ENCODE data around the gene CIROP. TPM values are rescaled to one million over a fixed set of nuclear protein-coding genes. Genes with fewer than 3 reads are reported as not detected.

The CIROP gene
- total RNA-seq, 4 donors from 2014 or later, result 0.38 TPM; not detected in 3

- Histone ChIP-seq H3K4me1 (peaks cover 12 to 30% (median 14%) of the 10 kb centered on the region in 3 donors), H3K9me3 (no peaks in the 10 kb centered on the region), H3K36me3 (peaks cover 8 to 20% (median 15%) of the 10 kb centered on the region in 3 donors), H3K27me3 (no peaks in the 10 kb centered on the region), H3K27ac (no peak overlapping the region), H3K4me3 (no peak overlapping the region)
- intact Hi-C loops (cut with DNase I), result loop anchor here (5.0 kb wide), 1 partner anchor 68 kb away; no protein-coding TSS in a partner anchor
- TF ChIP-seq CTCF (IDR thresholded peaks at IDR 0.05) (no peak), POLR2A (IDR thresholded peaks at IDR 0.05) (no peak)
- 85 to 99% methylated on average over 5 to 11 of the region's 12 CpGs for WGBS, 2 donors
- no peak for DNase-seq
These were observed 49.6 kb downstream of the CIROP start for GRCh38 chr14:23055147-23055550.

DNA sequence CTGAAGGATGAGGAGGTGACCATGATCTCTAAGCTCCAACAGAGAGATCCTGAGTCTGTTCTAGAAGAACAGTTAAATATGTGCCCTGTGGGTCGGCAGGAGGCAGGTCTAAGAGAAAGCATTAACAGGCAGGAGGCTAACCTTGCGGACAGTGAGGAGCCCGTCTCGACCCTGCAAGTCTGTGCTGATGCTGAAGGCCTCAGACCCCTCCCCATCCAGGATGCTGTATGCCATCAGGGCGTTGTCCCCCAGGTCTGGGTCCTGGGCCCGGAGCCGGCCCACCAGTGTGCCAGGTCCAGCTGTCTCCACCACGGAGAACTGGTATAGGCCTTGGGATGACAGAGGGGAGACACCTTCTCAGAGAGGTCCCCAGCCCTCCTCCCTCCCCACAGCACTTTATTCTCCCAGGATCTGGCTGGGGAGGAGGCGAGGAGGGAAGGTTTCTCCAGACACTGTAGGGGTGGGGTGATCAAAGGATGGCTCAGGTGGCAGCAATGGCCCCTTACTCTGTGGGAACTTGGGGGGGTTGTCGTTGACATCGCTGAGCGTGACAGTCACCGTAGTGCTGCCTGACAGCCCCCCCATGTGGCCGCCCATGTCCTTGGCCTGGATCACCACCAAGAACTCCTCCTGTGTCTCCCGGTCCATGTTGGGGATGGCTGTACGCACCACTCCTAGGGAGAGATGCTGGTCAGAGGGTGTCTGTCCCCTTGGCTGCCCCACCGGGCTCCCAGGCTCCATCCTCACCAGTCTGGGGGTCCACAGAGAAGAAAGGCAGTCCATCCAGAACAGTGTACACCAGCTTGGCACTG, 50.6 kb downstream of the CIROP start:
- DNase-seq, result no peak
- 79 to 88% methylated on average over 6 to 12 of the region's 17 CpGs for WGBS, 2 donors
- Histone ChIP-seq H3K27ac (no peak overlapping the region), H3K36me3 (peaks cover 4 to 11% (median 7%) of the 10 kb centered on the region in 3 donors), H3K27me3 (no peaks in the 10 kb centered on the region), H3K4me3 (no peak overlapping the region), H3K9me3 (no peaks in the 10 kb centered on the region), H3K4me1 (peaks cover 12 to 30% (median 14%) of the 10 kb centered on the region in 3 donors)
- intact Hi-C loops (cut with DNase I), result no loop called here
- TF ChIP-seq CTCF (IDR thresholded peaks at IDR 0.05) (no peak), POLR2A (IDR thresholded peaks at IDR 0.05) (no peak)

GRCh38 chr14:23053426-23053825, 51.4 kb downstream of the CIROP start:
- H3K27me3 ChIP-seq, result no peaks in the 10 kb centered on the region
- no peak overlapping the region for H3K4me3 ChIP-seq
- DNase-seq, result no peak
- WGBS, 2 donors, result 80 to 93% methylated on average over 1 to 6 of the region's 10 CpGs
- peaks cover 0 to 3% (median 0%) of the 10 kb centered on the region in 3 donors for H3K36me3 ChIP-seq
- H3K4me1 ChIP-seq, result peaks cover 12 to 28% (median 14%) of the 10 kb centered on the region in 3 donors
- no peak overlapping the region for H3K27ac ChIP-seq
- TF ChIP-seq CTCF (IDR thresholded peaks at IDR 0.05), result no peak
- TF ChIP-seq POLR2A (IDR thresholded peaks at IDR 0.05), result no peak
- H3K9me3 ChIP-seq, result no peaks in the 10 kb centered on the region
- intact Hi-C loops (cut with DNase I), result no loop called here

DNA sequence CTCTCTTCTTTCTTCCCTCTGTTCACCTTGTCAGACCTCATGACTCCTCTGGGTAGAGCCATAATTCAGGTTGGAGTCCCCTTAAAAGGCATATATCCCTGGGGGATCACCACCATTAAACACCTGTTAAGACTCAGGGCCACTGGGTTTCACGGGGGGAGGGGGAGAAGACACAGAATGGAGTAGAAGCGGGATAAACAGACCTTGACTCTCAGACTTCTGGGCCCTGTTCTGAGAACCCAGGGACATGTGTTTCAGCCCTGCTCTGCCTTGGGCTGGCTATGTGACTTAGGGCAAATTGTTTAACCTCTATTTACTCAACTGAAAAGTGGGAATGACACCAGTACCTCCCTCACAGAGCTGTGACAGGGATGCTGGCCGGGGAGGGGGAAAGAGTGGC, 52.1 kb downstream of the CIROP start:
- no peak for TF ChIP-seq CTCF (IDR thresholded peaks at IDR 0.05)
- Histone ChIP-seq H3K4me1 (peaks cover 11 to 21% (median 12%) of the 10 kb centered on the region in 3 donors), H3K9me3 (no peaks in the 10 kb centered on the region), H3K27ac (no peak overlapping the region), H3K36me3 (no peaks in the 10 kb centered on the region), H3K4me3 (no peak overlapping the region), H3K27me3 (peaks cover 0 to 2% (median 0%) of the 10 kb centered on the region in 4 donors)
- DNase-seq, result no peak
- WGBS, 2 donors, result 72 to 92% methylated on average over 2 to 3 of the region's 3 CpGs
- intact Hi-C loops (cut with DNase I), result no loop called here

DNA sequence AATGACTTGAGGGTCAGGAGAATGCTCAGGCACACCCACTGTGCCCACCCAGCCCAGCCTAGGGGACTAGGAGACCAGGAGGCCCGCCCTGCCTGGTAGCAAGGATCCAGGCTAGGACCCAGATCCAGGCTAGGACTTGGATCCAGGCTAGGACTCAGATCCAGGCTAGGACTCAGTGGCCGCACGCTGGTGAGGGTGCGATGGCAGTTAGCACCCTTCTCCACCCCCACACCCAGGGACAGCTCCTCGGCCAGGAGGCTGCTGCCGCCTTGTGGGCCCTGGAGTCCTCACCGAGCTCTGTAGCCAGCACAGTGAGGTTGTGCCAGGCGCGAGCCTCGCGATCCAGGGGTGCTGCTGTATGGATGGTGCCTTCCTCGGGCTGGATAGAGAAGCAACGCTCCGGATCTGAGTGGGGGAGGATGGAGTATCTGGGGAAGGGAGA, 52.6 kb downstream of the CIROP start:
- peak in 2 of 6 experiments; percentile 9 to 42 for TF ChIP-seq CTCF (IDR thresholded peaks at IDR 0.05)
- TF ChIP-seq POLR2A (IDR thresholded peaks at IDR 0.05), result no peak
- no peak overlapping the region for H3K4me3 ChIP-seq
- no peak overlapping the region for H3K27ac ChIP-seq
- intact Hi-C loops (cut with DNase I), result no loop called here
- H3K36me3 ChIP-seq, result no peaks in the 10 kb centered on the region
- H3K9me3 ChIP-seq, result no peaks in the 10 kb centered on the region
- H3K4me1 ChIP-seq, result peaks cover 11 to 19% (median 11%) of the 10 kb centered on the region in 3 donors
- peaks cover 0 to 3% (median 0%) of the 10 kb centered on the region in 4 donors for H3K27me3 ChIP-seq
- no peak for DNase-seq
- 52% methylated on average over 5 of the region's 14 CpGs; no CpG with 5 or more reads in 1 of the 2 donors for WGBS, 2 donors
